MCF 10A (cell line): ENCODE data around the gene SELPLG. TPM values are rescaled to one million over a fixed set of nuclear protein-coding genes. Genes with fewer than 3 reads are reported as not detected.

Experiments
- BruUV-seq: library from RNA; stranded (reverse); fragments of 400-500 nt; replicated peaks from 2 replicates; lab custom pipeline; 2021; lab: Mats Ljungman, UMichigan
- CTCF ChIA-PET: fragments of 300-600 bp; sonication (Branson Sonifier 250); formaldehyde crosslinking; extraction: SDS; loops from one replicate; lab custom pipeline; 2021; ENCODE audit warnings: antibody characterized with exemption, inconsistent platforms; lab: Yijun Ruan, JAX
- POLR2A ChIA-PET: fragments of 300-600, 350-650 bp; sonication (Branson Sonifier 250); formaldehyde crosslinking; extraction: SDS; loops from one replicate; lab custom pipeline; 2020; ENCODE audit warnings: antibody characterized with exemption, inconsistent platforms; lab: Yijun Ruan, JAX
- DNase-seq: peaks from one replicate; pipeline ENCODE4 v3.0.0-alpha.2; 2018; ENCODE audit not compliant: unreplicated experiment
- H3K27ac Mint-ChIP-seq: one replicate; pipeline ENCODE4 v1.8.0; 2022; ENCODE audit warnings: mild to moderate bottlenecking, low read depth, mixed read lengths; ENCODE audit not compliant: unreplicated experiment
- H3K27me3 Mint-ChIP-seq: one replicate; pipeline ENCODE4 v1.8.0; 2022; ENCODE audit warnings: mixed read lengths; ENCODE audit not compliant: insufficient read depth, unreplicated experiment
- H3K36me3 Mint-ChIP-seq: one replicate; pipeline ENCODE4 v1.8.0; 2022; ENCODE audit warnings: mild to moderate bottlenecking, moderate library complexity, mixed read lengths; ENCODE audit not compliant: insufficient read depth, unreplicated experiment
- H3K4me1 Mint-ChIP-seq: one replicate; pipeline ENCODE4 v1.8.0; 2022; ENCODE audit warnings: mixed read lengths; ENCODE audit not compliant: insufficient read depth, unreplicated experiment
- H3K4me3 Mint-ChIP-seq: one replicate; pipeline ENCODE4 v1.8.0; 2022; ENCODE audit warnings: mild to moderate bottlenecking, moderate library complexity, mixed read lengths; ENCODE audit not compliant: unreplicated experiment
- H3K9me3 Mint-ChIP-seq: one replicate; pipeline ENCODE4 v1.8.0; 2022; ENCODE audit warnings: mixed read lengths; ENCODE audit not compliant: unreplicated experiment
- intact Hi-C: fragments of 100-400 bp; cut with micrococcal nuclease; formaldehyde crosslinking; loops from 2 replicates; pipeline ENCODE4 v1.14.1; 2022
- total RNA-seq: library from RNA; stranded (reverse); gene quantifications from 2 replicates; pipeline ENCODE4 v1.2.3, GENCODE V29; 2022
- TF ChIP-seq, protein P1 (sequence below): fragments of 200-600 bp; IDR thresholded peaks from one replicate; pipeline ENCODE4 v1.8.0; 2022; ENCODE audit warnings: antibody characterized with exemption, mild to moderate bottlenecking; ENCODE audit not compliant: unreplicated experiment

SELPLG gene
- total RNA-seq, 1 experiment from 2014 or later, result 0.86 TPM

DNA sequence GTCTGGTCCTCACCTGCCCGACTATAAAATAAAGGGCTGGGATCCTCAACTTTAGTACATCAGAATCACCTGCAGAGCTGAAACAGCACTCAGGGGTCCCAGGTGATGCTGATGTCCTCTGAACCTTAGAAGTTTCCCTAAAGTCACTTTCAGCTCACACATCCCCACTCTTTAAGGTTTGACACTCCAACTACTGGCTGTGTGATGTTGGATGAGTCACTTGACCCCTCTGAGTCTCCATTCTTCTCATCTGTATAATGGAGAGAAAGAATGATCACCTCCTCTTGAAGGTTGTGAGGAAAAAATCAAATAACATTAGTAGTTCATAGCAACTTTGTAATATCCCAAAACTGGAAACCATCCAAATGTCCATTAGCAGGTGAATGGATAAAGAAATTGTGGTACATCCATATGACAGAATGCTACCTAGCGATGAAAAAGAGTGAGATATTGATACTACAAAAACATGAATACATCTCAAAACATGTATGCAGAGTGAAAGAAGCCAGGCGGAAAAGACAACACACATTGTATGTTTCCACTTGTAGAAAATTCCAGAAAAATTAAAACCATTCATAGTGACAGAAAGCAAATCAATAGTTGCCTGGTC lies 49.1 kb downstream of the SELPLG start:
- H3K36me3 Mint-ChIP-seq, result no peaks in the 10 kb centered on the region
- CTCF ChIA-PET, result interaction anchor here (1.1 to 1.2 kb wide), 2 partner anchors 12 to 33 kb away, joined by 3 to 4 read pairs; no protein-coding TSS in a partner anchor
- peaks cover 11% of the 10 kb centered on the region for H3K27me3 Mint-ChIP-seq
- no peaks in the 10 kb centered on the region for H3K4me1 Mint-ChIP-seq
- POLR2A ChIA-PET, result no interaction called here
- BruUV-seq, result no TSS peak
- no peaks in the 10 kb centered on the region for H3K9me3 Mint-ChIP-seq
- no peak overlapping the region for H3K27ac Mint-ChIP-seq
- intact Hi-C loops, result no loop called here
- DNase-seq, result no peak
- H3K4me3 Mint-ChIP-seq, result no peak overlapping the region
- TF ChIP-seq, protein P1, sequence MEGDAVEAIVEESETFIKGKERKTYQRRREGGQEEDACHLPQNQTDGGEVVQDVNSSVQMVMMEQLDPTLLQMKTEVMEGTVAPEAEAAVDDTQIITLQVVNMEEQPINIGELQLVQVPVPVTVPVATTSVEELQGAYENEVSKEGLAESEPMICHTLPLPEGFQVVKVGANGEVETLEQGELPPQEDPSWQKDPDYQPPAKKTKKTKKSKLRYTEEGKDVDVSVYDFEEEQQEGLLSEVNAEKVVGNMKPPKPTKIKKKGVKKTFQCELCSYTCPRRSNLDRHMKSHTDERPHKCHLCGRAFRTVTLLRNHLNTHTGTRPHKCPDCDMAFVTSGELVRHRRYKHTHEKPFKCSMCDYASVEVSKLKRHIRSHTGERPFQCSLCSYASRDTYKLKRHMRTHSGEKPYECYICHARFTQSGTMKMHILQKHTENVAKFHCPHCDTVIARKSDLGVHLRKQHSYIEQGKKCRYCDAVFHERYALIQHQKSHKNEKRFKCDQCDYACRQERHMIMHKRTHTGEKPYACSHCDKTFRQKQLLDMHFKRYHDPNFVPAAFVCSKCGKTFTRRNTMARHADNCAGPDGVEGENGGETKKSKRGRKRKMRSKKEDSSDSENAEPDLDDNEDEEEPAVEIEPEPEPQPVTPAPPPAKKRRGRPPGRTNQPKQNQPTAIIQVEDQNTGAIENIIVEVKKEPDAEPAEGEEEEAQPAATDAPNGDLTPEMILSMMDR, result no peak

DNA sequence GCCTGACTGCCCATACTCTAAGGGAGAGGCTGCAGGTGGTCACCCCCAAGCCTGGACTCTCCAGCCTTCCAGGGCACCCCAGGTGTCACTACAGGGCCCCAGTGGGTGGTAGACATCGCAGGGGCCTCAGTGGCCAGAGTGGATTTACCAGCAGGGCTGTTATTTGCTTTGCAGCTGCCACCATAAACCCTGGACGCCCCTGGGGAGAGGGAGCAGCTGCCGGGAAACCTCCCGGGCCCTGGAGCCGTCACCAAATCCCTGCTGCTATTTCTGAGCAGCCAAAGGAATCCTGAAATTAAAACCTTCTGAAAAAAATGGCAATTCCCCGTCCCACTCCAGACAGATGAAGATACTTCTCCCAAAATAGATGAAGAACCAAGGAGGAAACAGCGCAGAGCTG lies 49.7 kb downstream of the SELPLG start:
- intact Hi-C loops, result no loop called here
- Mint-ChIP-seq H3K4me1 (no peaks in the 10 kb centered on the region), H3K27ac (no peak overlapping the region), H3K4me3 (no peak overlapping the region), H3K9me3 (peaks cover 4% of the 10 kb centered on the region), H3K36me3 (no peaks in the 10 kb centered on the region), H3K27me3 (peaks cover 11% of the 10 kb centered on the region)
- CTCF ChIA-PET, result interaction anchor here (1.1 to 1.2 kb wide), 2 partner anchors 11 to 34 kb away, joined by 3 to 4 read pairs; no protein-coding TSS in a partner anchor
- no peak for DNase-seq
- TF ChIP-seq, protein P1, result no peak
- POLR2A ChIA-PET, result no interaction called here
- no TSS peak for BruUV-seq

- Mint-ChIP-seq H3K9me3 (peaks cover 10% of the 10 kb centered on the region), H3K27ac (no peak overlapping the region), H3K27me3 (peaks cover 11% of the 10 kb centered on the region), H3K4me1 (no peaks in the 10 kb centered on the region), H3K36me3 (no peaks in the 10 kb centered on the region), H3K4me3 (no peak overlapping the region)
- CTCF ChIA-PET, result interaction anchor here (1.2 to 1.5 kb wide), 2 partner anchors 10 to 35 kb away, joined by 3 to 13 read pairs; no protein-coding TSS in a partner anchor
- intact Hi-C loops, result no loop called here
- BruUV-seq, result no TSS peak
- TF ChIP-seq, protein P1, result no peak
- DNase-seq, result no peak
- POLR2A ChIA-PET, result interaction anchor here (0.5 kb wide), 1 partner anchor 394 kb away, joined by 3 read pairs; no protein-coding TSS in a partner anchor
Observed at GRCh38 chr12:108582978-108583770, 50.5 kb downstream of the SELPLG start.

DNA sequence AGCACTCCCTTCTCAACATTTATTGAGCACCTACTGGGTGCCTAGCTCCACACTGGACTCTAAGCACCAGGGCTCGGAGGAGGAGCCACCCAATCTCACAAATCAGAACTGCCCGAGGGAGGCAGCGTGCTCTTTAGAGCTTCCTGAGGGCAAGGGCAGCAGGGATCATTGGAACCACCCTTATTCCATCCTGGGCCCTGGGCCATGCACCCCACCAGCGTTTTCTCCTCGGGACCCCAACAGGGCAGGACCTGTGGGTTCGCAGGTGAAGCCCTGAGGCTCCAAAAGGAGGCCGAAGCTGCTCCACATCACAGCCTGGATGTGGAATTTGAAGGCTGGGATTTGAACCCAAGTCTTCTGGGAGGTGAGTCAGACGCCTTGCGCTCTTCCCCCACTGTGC lies 51.2 kb downstream of the SELPLG start:
- POLR2A ChIA-PET, result interaction anchor here (0.5 kb wide), 1 partner anchor 17 kb away, joined by 4 read pairs; no protein-coding TSS in a partner anchor

More for the DNA sequence above, 51.2 kb downstream of the SELPLG start:
- DNase-seq, result no peak
- no TSS peak for BruUV-seq
- Mint-ChIP-seq H3K4me3 (no peak overlapping the region), H3K27me3 (peaks cover 11% of the 10 kb centered on the region), H3K36me3 (no peaks in the 10 kb centered on the region), H3K27ac (no peak overlapping the region), H3K9me3 (peaks cover 10% of the 10 kb centered on the region), H3K4me1 (no peaks in the 10 kb centered on the region)
- CTCF ChIA-PET, result interaction anchor here (1.3 to 1.5 kb wide), 2 partner anchors 18 to 36 kb away, joined by 4 to 13 read pairs; no protein-coding TSS in a partner anchor
- TF ChIP-seq, protein P1, result no peak
- intact Hi-C loops, result no loop called here
